IMR-90 (cell line): Measurements from ENCODE around the gene GCH1. TPM values are rescaled to one million over a fixed set of nuclear protein-coding genes. Genes with fewer than 3 reads are reported as not detected.

ENCODE experiments used
- ATAC-seq: fragments of 200-7000 bp; cut with Tn5 transposase; 2 replicates; pipeline ENCODE4 v1.9.1; 2020; ENCODE audit warnings: low read depth, mild to moderate bottlenecking, moderate library complexity
- BruUV-seq: library from RNA; stranded (reverse); fragments of 400-500 nt; replicated peaks from 2 replicates; lab custom pipeline; 2021; lab: Mats Ljungman, UMichigan
- CTCF ChIA-PET: fragments of 300-600 bp; formaldehyde crosslinking; extraction: SDS; loops from one replicate; lab custom pipeline; 2021; ENCODE audit warnings: antibody characterized with exemption; lab: Yijun Ruan, JAX
- POLR2A ChIA-PET: fragments of 300-600 bp; sonication (Branson Sonifier 250); formaldehyde crosslinking; loops from one replicate; lab custom pipeline; 2022; ENCODE audit warnings: antibody characterized with exemption; ENCODE audit not compliant: unreplicated experiment; lab: Charles Lee
- DNase-seq: peaks from one replicate; pipeline ENCODE4 v3.0.0; 2013
- H2AFZ ChIP-seq: replicated peaks from 2 replicates; pipeline ENCODE3; 2013; ENCODE audit warnings: low read length, mild to moderate bottlenecking; ENCODE audit not compliant: poor library complexity
- H2AK5ac ChIP-seq: 2 replicates; pipeline ENCODE4 v1.6.1; 2013; ENCODE audit warnings: low read depth, low read length, inconsistent platforms
- H2AK9ac ChIP-seq: replicated peaks from 2 replicates; pipeline ENCODE3; 2013; ENCODE audit warnings: mild to moderate bottlenecking, low read depth, low read length, moderate library complexity; ENCODE audit not compliant: poor library complexity
- H2BK120ac ChIP-seq: 2 replicates; pipeline ENCODE4 v1.6.1; 2013; ENCODE audit warnings: low read depth, low read length, inconsistent platforms
- H2BK15ac ChIP-seq: 3 replicates; pipeline ENCODE4 v1.6.1; 2013; ENCODE audit warnings: low read depth, low read length, inconsistent platforms
- H2BK20ac ChIP-seq: 2 replicates; pipeline ENCODE4 v1.6.1; 2013; ENCODE audit warnings: low read depth, mild to moderate bottlenecking, inconsistent platforms, low read length, moderate library complexity
- H2BK5ac ChIP-seq: 2 replicates; pipeline ENCODE4 v1.6.1; 2013; ENCODE audit warnings: mild to moderate bottlenecking, low read depth, low read length, inconsistent platforms; ENCODE audit not compliant: poor library complexity, severe bottlenecking
- H3K14ac ChIP-seq: replicated peaks from 2 replicates; pipeline ENCODE4 v1.6.1; 2013; ENCODE audit warnings: low read depth, low read length, inconsistent platforms
- H3K18ac ChIP-seq: 2 replicates; pipeline ENCODE4 v1.6.1; 2013; ENCODE audit warnings: low read depth, low read length, control low read depth
- H3K23ac ChIP-seq: 2 replicates; pipeline ENCODE4 v1.6.1; 2013; ENCODE audit warnings: low read depth, low read length, inconsistent platforms
- H3K27ac ChIP-seq: 2 replicates; pipeline ENCODE4 v1.5.1; 2013; ENCODE audit warnings: mild to moderate bottlenecking, control low read depth, low read length; ENCODE audit not compliant: insufficient read depth
- H3K27me3 ChIP-seq: 2 replicates; pipeline ENCODE4 v1.6.1; 2013; ENCODE audit warnings: low read length; ENCODE audit not compliant: control insufficient read depth, insufficient read depth
- H3K36me3 ChIP-seq: 2 replicates; pipeline ENCODE4 v1.6.1; 2013; ENCODE audit warnings: low read length, mixed read lengths; ENCODE audit not compliant: control insufficient read depth, insufficient read depth
- H3K4ac ChIP-seq: 2 replicates; pipeline ENCODE4 v1.6.1; 2013; ENCODE audit warnings: low read depth, low read length, inconsistent platforms
- H3K4me1 ChIP-seq: 2 replicates; pipeline ENCODE4 v1.6.1; 2013; ENCODE audit warnings: low read length, mixed read lengths; ENCODE audit not compliant: control insufficient read depth, insufficient read depth
- H3K4me2 ChIP-seq: 2 replicates; pipeline ENCODE4 v1.6.1; 2013; ENCODE audit warnings: low read depth, mild to moderate bottlenecking, control low read depth, low read length, moderate library complexity
- H3K4me3 ChIP-seq: 2 replicates; pipeline ENCODE4 v1.5.1; 2013; ENCODE audit warnings: low read depth, mild to moderate bottlenecking, control low read depth, low read length, moderate library complexity; ENCODE audit not compliant: insufficient read depth
- H3K56ac ChIP-seq: 2 replicates; pipeline ENCODE4 v1.6.1; 2013; ENCODE audit warnings: low read length, inconsistent platforms; ENCODE audit not compliant: insufficient read depth; ENCODE audit errors: extremely low read depth
- H3K79me1 ChIP-seq, 2 experiments: 2 replicates each; pipeline ENCODE4 v1.6.1; 2013; ENCODE audit warnings: low read length in 2 of 2, inconsistent platforms in 1 of 2, low read depth in 1 of 2
- H3K9ac ChIP-seq: 2 replicates; pipeline ENCODE4 v1.6.1; 2013; ENCODE audit warnings: low read depth, low read length, control low read depth
- H3K9me1 ChIP-seq: 2 replicates; pipeline ENCODE4 v1.6.1; 2013; ENCODE audit warnings: low read length, inconsistent platforms; ENCODE audit not compliant: insufficient read depth
- H3K9me3 ChIP-seq: 2 replicates; pipeline ENCODE4 v1.6.1; 2013; ENCODE audit warnings: low read length; ENCODE audit not compliant: control insufficient read depth, insufficient read depth
- H4K20me1 ChIP-seq: 2 replicates; pipeline ENCODE4 v1.6.1; 2013; ENCODE audit warnings: low read length, inconsistent platforms; ENCODE audit not compliant: insufficient read depth
- H4K5ac ChIP-seq: 2 replicates; pipeline ENCODE4 v1.6.1; 2013; ENCODE audit warnings: mild to moderate bottlenecking, low read depth, low read length, control low read depth
- H4K8ac ChIP-seq, 2 experiments: 2 replicates each; pipeline ENCODE4 v1.6.1; 2013; ENCODE audit warnings: low read depth in 2 of 2, low read length in 2 of 2, control low read depth in 1 of 2, inconsistent platforms in 1 of 2
- H4K91ac ChIP-seq: 2 replicates; pipeline ENCODE4 v1.6.1; 2013; ENCODE audit warnings: low read depth, low read length, inconsistent platforms; ENCODE audit not compliant: insufficient read depth
- CEBPB ChIP-seq: IDR thresholded peaks from 2 replicates; pipeline ENCODE4 v1.6.1; 2012; ENCODE audit warnings: low read depth, low read length, improper control_type of control experiment
- CHD1 ChIP-seq: IDR thresholded peaks from 2 replicates; pipeline ENCODE4 v1.6.1; 2012; ENCODE audit warnings: low read depth, low read length, improper control_type of control experiment
- FOS ChIP-seq: fragments of 150-350 bp; IDR thresholded peaks from 2 replicates; pipeline ENCODE4 v1.6.1; 2016; ENCODE audit warnings: low read depth, low read length
- MAFK ChIP-seq: IDR thresholded peaks from 2 replicates; pipeline ENCODE4 v1.6.1; 2012; ENCODE audit warnings: low read depth, low read length, improper control_type of control experiment
- MAZ ChIP-seq: IDR thresholded peaks from 2 replicates; pipeline ENCODE4 v1.6.1; 2012; ENCODE audit warnings: low read depth, mild to moderate bottlenecking, low read length, improper control_type of control experiment, moderate library complexity, borderline replicate concordance
- MXI1 ChIP-seq: IDR thresholded peaks from 2 replicates; pipeline ENCODE4 v1.6.1; 2012; ENCODE audit warnings: low read depth, mild to moderate bottlenecking, low read length, moderate library complexity, borderline replicate concordance
- POLR2A ChIP-seq: IDR thresholded peaks from 2 replicates; pipeline ENCODE4 v1.6.1; 2012; ENCODE audit warnings: mild to moderate bottlenecking, low read depth, low read length
- RCOR1 ChIP-seq: IDR thresholded peaks from 2 replicates; pipeline ENCODE4 v1.6.1; 2012; ENCODE audit warnings: mild to moderate bottlenecking, low read length, improper control_type of control experiment; ENCODE audit not compliant: insufficient replicate concordance
- RFX5 ChIP-seq: IDR thresholded peaks from 2 replicates; pipeline ENCODE4 v1.8.0; 2012; ENCODE audit warnings: low read depth, mild to moderate bottlenecking, low read length, moderate library complexity
- SMC3 ChIP-seq: fragments of 150-350 bp; IDR thresholded peaks from 2 replicates; pipeline ENCODE4 v1.6.1; 2016; ENCODE audit warnings: low read depth, mild to moderate bottlenecking, antibody characterized with exemption, low read length, moderate library complexity
- WGBS, 2 experiments: methylation state at CpG; one replicate each; pipeline versions ENCODE4 v1.1.5 to v1.1.7; 2013; ENCODE audit warnings: missing lambda C conversion rate in 2 of 2; ENCODE audit not compliant: insufficient read length in 1 of 2; ENCODE audit errors: extremely low coverage in 2 of 2; 5-methylcytosine and 5-hydroxymethylcytosine counted together
- dilution Hi-C: fragments of 300-500 bp; cut with HindIII; formaldehyde crosslinking; loops from one replicate; pipeline ENCODE4 v1.14.3; 2018; ENCODE audit warnings: low sequenced_read_pairs; ENCODE audit not compliant: unreplicated experiment
- in situ Hi-C: fragments of 300-500 bp; cut with MboI; formaldehyde crosslinking; loops from 3 replicates; pipeline ENCODE4 v1.14.3; 2019; ENCODE audit warnings: low sequenced_read_pairs, inconsistent platforms, mixed read lengths
- intact Hi-C: fragments of 100-400 bp; cut with micrococcal nuclease; formaldehyde crosslinking; loops from 2 replicates; pipeline ENCODE4 v1.10.0; 2022
- polyA plus RNA-seq, 3 experiments: library from polyadenylated mRNA; depleted of rRNA; stranded (reverse); fragments of >200 nt; gene quantifications; 2 replicates each; pipeline ENCODE4 v1.2.3, GENCODE V29; 2012; ENCODE audit warnings: low replicate concordance in 1 of 3
- total RNA-seq: library from RNA; depleted of rRNA; stranded (reverse); fragments of >200 nt; gene quantifications from 2 replicates; pipeline ENCODE4 v1.2.3, GENCODE V29; 2012
- TF ChIP-seq, protein P1 (sequence below): fragments of 150-350 bp; IDR thresholded peaks from 2 replicates; pipeline ENCODE4 v1.6.1; 2016; ENCODE audit warnings: low read depth, mild to moderate bottlenecking, low read length, moderate library complexity, borderline replicate concordance
- TF ChIP-seq, protein P2 (sequence below): conservative IDR thresholded peaks from 2 replicates; pipeline ENCODE4 v1.5.1; 2012; ENCODE audit warnings: mild to moderate bottlenecking, low read depth, low read length, improper control_type of control experiment

The GCH1 gene
- total and polyA plus RNA-seq, 2 of the 4 experiments (the other 2 are of a cell fraction), result 0.54 to 0.74 TPM

DNA sequence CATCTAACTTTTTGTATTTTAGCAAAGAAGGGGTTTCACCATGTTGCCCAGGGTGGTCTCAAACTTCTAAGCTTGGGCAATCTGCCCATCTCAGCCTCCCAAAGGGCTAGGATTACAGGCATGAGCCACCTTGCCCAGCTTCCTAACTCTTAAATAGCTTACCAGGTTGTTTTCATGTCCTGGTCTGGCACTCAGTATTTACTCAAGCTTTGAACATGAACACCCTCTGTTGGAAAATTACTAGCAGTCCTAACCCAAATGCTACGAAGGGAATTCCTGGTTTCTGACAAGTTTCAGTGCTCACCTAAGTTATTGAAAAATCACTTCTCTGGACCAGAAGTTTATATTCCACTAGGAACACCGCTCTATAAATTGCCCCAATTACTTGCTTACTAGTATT, 32.5 kb upstream of the GCH1 start:
- H2BK15ac ChIP-seq, result no peak overlapping the region
- no peaks in the 10 kb centered on the region for H3K4me1 ChIP-seq
- H3K4me3 ChIP-seq, result no peak overlapping the region
- H2BK120ac ChIP-seq, result no peak overlapping the region
- dilution Hi-C loops (no loop called here), in situ Hi-C loops (no loop called here), intact Hi-C loops (no loop called here)
- no peak overlapping the region for H3K56ac ChIP-seq
- ChIA-PET POLR2A (no interaction called here), CTCF (no interaction called here)
- no peak for ATAC-seq
- H2BK5ac ChIP-seq, result no peak overlapping the region
- no peak overlapping the region for H3K18ac ChIP-seq
- TF ChIP-seq CHD1 (no peak), RFX5 (no peak), CEBPB (no peak), MAZ (no peak), SMC3 (no peak), FOS (no peak), MAFK (no peak), POLR2A (no peak), MXI1 (no peak), RCOR1 (no peak)
- TF ChIP-seq, protein P1, sequence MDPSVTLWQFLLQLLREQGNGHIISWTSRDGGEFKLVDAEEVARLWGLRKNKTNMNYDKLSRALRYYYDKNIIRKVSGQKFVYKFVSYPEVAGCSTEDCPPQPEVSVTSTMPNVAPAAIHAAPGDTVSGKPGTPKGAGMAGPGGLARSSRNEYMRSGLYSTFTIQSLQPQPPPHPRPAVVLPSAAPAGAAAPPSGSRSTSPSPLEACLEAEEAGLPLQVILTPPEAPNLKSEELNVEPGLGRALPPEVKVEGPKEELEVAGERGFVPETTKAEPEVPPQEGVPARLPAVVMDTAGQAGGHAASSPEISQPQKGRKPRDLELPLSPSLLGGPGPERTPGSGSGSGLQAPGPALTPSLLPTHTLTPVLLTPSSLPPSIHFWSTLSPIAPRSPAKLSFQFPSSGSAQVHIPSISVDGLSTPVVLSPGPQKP, result no peak
- TF ChIP-seq, protein P2, sequence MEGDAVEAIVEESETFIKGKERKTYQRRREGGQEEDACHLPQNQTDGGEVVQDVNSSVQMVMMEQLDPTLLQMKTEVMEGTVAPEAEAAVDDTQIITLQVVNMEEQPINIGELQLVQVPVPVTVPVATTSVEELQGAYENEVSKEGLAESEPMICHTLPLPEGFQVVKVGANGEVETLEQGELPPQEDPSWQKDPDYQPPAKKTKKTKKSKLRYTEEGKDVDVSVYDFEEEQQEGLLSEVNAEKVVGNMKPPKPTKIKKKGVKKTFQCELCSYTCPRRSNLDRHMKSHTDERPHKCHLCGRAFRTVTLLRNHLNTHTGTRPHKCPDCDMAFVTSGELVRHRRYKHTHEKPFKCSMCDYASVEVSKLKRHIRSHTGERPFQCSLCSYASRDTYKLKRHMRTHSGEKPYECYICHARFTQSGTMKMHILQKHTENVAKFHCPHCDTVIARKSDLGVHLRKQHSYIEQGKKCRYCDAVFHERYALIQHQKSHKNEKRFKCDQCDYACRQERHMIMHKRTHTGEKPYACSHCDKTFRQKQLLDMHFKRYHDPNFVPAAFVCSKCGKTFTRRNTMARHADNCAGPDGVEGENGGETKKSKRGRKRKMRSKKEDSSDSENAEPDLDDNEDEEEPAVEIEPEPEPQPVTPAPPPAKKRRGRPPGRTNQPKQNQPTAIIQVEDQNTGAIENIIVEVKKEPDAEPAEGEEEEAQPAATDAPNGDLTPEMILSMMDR, result no peak
- H4K91ac ChIP-seq, result no peak overlapping the region
- no peak overlapping the region for H2AK9ac ChIP-seq
- no peaks in the 10 kb centered on the region; the same call in 1 of the 2 replicates for H3K36me3 ChIP-seq
- no TSS peak for BruUV-seq
- no CpG with 5 or more reads among the region's 2 CpGs for WGBS, 2 experiments
- no peak for DNase-seq
- no peak overlapping the region for H3K9ac ChIP-seq
- no peak overlapping the region for H2BK20ac ChIP-seq
- H3K4me2 ChIP-seq, result no peak overlapping the region
- H3K27ac ChIP-seq, result no peak overlapping the region
- H2AK5ac ChIP-seq, result no peak overlapping the region
- H3K27me3 ChIP-seq, result no peaks in the 10 kb centered on the region
- no peak overlapping the region for H2AFZ ChIP-seq
- H4K8ac ChIP-seq, result no peak overlapping the region
- no peak overlapping the region for H3K14ac ChIP-seq
- H3K4ac ChIP-seq, result no peak overlapping the region
- H3K79me1 ChIP-seq, result no peaks in the 10 kb centered on the region; a peak in 1 of 4 replicates
- H3K23ac ChIP-seq, result no peak overlapping the region
- no peaks in the 10 kb centered on the region for H3K9me3 ChIP-seq
- H4K20me1 ChIP-seq, result no peaks in the 10 kb centered on the region
- 0 out of 2 replicates have a peak, but pooled peaks cover 2% of the 10 kb centered on the region for H3K9me1 ChIP-seq
- no peak overlapping the region for H4K5ac ChIP-seq
